HG02623 (cell line): ENCODE measurements around the gene CLUH.
"Not testable (repeated sequence)": the region's sequence is repeated elsewhere in the genome, so short reads cannot be mapped to it uniquely, and the experiment has no call there.

Experiments
- ATAC-seq: cut with Tn5 transposase; IDR thresholded peaks from one replicate; pipeline ENCODE4 v1.9.1; 2021; ENCODE audit warnings: moderate library complexity; ENCODE audit not compliant: unreplicated experiment

Gene CLUH

GRCh38 chr17:2703606-2704005 lies 8.0 kb downstream of the CLUH start:
- ATAC-seq: no peak

- ATAC-seq: no peak
These were observed 8.4 kb downstream of the CLUH start for GRCh38 chr17:2703181-2703580.

- no peak for ATAC-seq
These were observed 9.4 kb downstream of the CLUH start for GRCh38 chr17:2701996-2702741.

GRCh38 chr17:2701161-2701995 lies 10.2 kb downstream of the CLUH start:
- no peak for ATAC-seq

GRCh38 chr17:2700491-2701141 lies 10.9 kb downstream of the CLUH start:
- ATAC-seq: no peak

- no peak for ATAC-seq
These were observed 11.5 kb downstream of the CLUH start for GRCh38 chr17:2700030-2700490.

- ATAC-seq: not testable (repeated sequence)
These were observed 12.3 kb downstream of the CLUH start for GRCh38 chr17:2699216-2699805.

GRCh38 chr17:2697611-2698162 lies 13.9 kb downstream of the CLUH start:
- ATAC-seq: no peak

- no peak for ATAC-seq
These were observed 15.4 kb downstream of the CLUH start for GRCh38 chr17:2695961-2696760.

GRCh38 chr17:2695243-2695960 lies 16.2 kb downstream of the CLUH start:
- ATAC-seq: no peak

- ATAC-seq: no peak
These were observed 17.0 kb downstream of the CLUH start for GRCh38 chr17:2694381-2695242.

GRCh38 chr17:2693561-2694380 lies 17.8 kb downstream of the CLUH start:
- no peak for ATAC-seq

- no peak for ATAC-seq
These were observed 18.8 kb downstream of the CLUH start for GRCh38 chr17:2692781-2693135.

GRCh38 chr17:2691965-2692780 lies 19.4 kb downstream of the CLUH start:
- ATAC-seq: no peak

- ATAC-seq: no peak
These were observed 20.3 kb downstream of the CLUH start for GRCh38 chr17:2691069-2691871.
